ENCODE measurements around the gene WAC. TPM values are rescaled to one million over a fixed set of nuclear protein-coding genes. Genes with fewer than 3 reads are reported as not detected.
A peak's percentile ranks its signal among the peaks of the same experiment; 100 is the strongest.

The WAC gene
- total and polyA plus RNA-seq, 2 of the 13 experiments (the other 11 are each of a cell fraction or from before 2014, with no cell fraction given): 69.1 to 96.2 TPM

GRCh38 chr10:28669227-28670173, 136.6 kb downstream of the WAC start:
- H3K27ac ChIP-seq (ENCODE audit: extremely low read length, insufficient read depth, low read length): no peak overlapping the region
- no TSS peak for BruUV-seq (replicated peaks)
- intact Hi-C loops (cut with micrococcal nuclease; ENCODE audit: unreplicated experiment): no loop called here
- ATAC-seq (no peak), DNase-seq (ENCODE audit: low spot score) (no peak), FAIRE-seq (no peak)
- no peaks in the 10 kb centered on the region for H3K36me3 ChIP-seq (replicated peaks in 1 of 2; ENCODE audit: control insufficient read depth in 1 of 2, insufficient read depth in 2 of 2, low read length in 2 of 2)
- no peak overlapping the region for H3K9ac ChIP-seq (ENCODE audit: insufficient read depth, low read depth, low read length)
- peak overlapping the region in 2 of 3 experiments; percentile 34 to 50; a peak in 2 of 6 replicates for H3K4me3 ChIP-seq (replicated peaks in 1 of 3; ENCODE audit: insufficient read depth in 1 of 3, low read depth in 2 of 3, low read length in 3 of 3)
- WGBS (ENCODE audit: low lambda C conversion rate): 42% methylated on average over 21 of the region's 21 CpGs
- no peak for TF ChIP-seq ZEB1 (IDR thresholded peaks at IDR 0.05; ENCODE audit: insufficient replicate concordance, low read depth)
- TF ChIP-seq, protein P1, sequence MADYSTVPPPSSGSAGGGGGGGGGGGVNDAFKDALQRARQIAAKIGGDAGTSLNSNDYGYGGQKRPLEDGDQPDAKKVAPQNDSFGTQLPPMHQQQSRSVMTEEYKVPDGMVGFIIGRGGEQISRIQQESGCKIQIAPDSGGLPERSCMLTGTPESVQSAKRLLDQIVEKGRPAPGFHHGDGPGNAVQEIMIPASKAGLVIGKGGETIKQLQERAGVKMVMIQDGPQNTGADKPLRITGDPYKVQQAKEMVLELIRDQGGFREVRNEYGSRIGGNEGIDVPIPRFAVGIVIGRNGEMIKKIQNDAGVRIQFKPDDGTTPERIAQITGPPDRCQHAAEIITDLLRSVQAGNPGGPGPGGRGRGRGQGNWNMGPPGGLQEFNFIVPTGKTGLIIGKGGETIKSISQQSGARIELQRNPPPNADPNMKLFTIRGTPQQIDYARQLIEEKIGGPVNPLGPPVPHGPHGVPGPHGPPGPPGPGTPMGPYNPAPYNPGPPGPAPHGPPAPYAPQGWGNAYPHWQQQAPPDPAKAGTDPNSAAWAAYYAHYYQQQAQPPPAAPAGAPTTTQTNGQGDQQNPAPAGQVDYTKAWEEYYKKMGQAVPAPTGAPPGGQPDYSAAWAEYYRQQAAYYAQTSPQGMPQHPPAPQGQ (CRISPR knock-in tag; IDR thresholded peaks at IDR 0.05; ENCODE audit: borderline replicate concordance): no peak
- no peak for TF ChIP-seq NFKB2 (CRISPR knock-in tag; IDR thresholded peaks at IDR 0.05; ENCODE audit: borderline replicate concordance)
- 0 out of 2 replicates have a peak, but pooled peaks have one; percentile 12 for TF ChIP-seq CEBPG (CRISPR knock-in tag; IDR thresholded peaks at IDR 0.05)
- TF ChIP-seq CEBPB (IDR thresholded peaks at IDR 0.05; ENCODE audit: borderline replicate concordance, low read depth, low read length): peak; percentile 57
- no peak for TF ChIP-seq ZNF138 (CRISPR knock-in tag; IDR thresholded peaks at IDR 0.05; ENCODE audit: low read depth)
- TF ChIP-seq, protein P2, sequence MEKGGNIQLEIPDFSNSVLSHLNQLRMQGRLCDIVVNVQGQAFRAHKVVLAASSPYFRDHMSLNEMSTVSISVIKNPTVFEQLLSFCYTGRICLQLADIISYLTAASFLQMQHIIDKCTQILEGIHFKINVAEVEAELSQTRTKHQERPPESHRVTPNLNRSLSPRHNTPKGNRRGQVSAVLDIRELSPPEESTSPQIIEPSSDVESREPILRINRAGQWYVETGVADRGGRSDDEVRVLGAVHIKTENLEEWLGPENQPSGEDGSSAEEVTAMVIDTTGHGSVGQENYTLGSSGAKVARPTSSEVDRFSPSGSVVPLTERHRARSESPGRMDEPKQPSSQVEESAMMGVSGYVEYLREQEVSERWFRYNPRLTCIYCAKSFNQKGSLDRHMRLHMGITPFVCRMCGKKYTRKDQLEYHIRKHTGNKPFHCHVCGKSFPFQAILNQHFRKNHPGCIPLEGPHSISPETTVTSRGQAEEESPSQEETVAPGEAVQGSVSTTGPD (CRISPR knock-in tag; IDR thresholded peaks at IDR 0.05): no peak
- no peak for TF ChIP-seq ZUFSP (CRISPR knock-in tag; IDR thresholded peaks at IDR 0.05; ENCODE audit: borderline replicate concordance)
- TF ChIP-seq TSC22D2 (CRISPR knock-in tag; IDR thresholded peaks at IDR 0.05; ENCODE audit: borderline replicate concordance): no peak
- no peak for TF ChIP-seq MAFK (conservative IDR thresholded peaks at IDR 0.05 in 1 of 2, IDR thresholded peaks at IDR 0.05 in 1 of 2; ENCODE audit: low read length in 2 of 2)
- CTCF ChIA-PET (ENCODE audit: low intra/inter-chr PET ratio, low total read pairs): no interaction called here
- POLR2A ChIA-PET: no interaction called here
- peaks cover 5 to 52% of the 10 kb centered on the region in 2 experiments for H3K27me3 ChIP-seq (ENCODE audit: control insufficient read depth in 1 of 2, insufficient read depth in 2 of 2, low read length in 2 of 2)
- H3K4me2 ChIP-seq (ENCODE audit: low read depth, low read length): peak overlapping the region; percentile 69
- H3K9me3 ChIP-seq (ENCODE audit: low read length): no peaks in the 10 kb centered on the region
- no peaks in the 10 kb centered on the region for H4K20me1 ChIP-seq (ENCODE audit: insufficient read depth, low read length)
- H2AFZ ChIP-seq (ENCODE audit: low read length): no peak overlapping the region
- in situ Hi-C loops (cut with HindIII; ENCODE audit: extremely low pct_ligation_motif_present, low pct_unique_long_range_greater_than_20kb): loop anchor here (5.0 kb wide), 1 partner anchor 463 kb away; no protein-coding TSS in a partner anchor
- no peaks in the 10 kb centered on the region for H3K79me2 ChIP-seq (ENCODE audit: insufficient read depth, low read length)
- peaks cover 22% of the 10 kb centered on the region for H3K4me1 ChIP-seq (ENCODE audit: insufficient read depth, low read length)
